PFSK-1 (cell line): ENCODE data around the gene ABCC3.

Source experiments
- POLR2AphosphoS5 ChIP-seq: IDR thresholded peaks from 2 replicates; pipeline ENCODE4 v1.6.1; 2012; ENCODE audit warnings: low read depth, mild to moderate bottlenecking, control low read depth, low read length, moderate library complexity
- REST ChIP-seq, 2 experiments: IDR thresholded peaks; 2 replicates each; pipeline versions ENCODE4 v1.6.1 to v1.8.0; 2011 to 2012; ENCODE audit warnings: low read depth in 2 of 2, low read length in 2 of 2, control low read depth in 1 of 2, inconsistent platforms in 1 of 2, mild to moderate bottlenecking in 1 of 2, moderate library complexity in 1 of 2; ENCODE audit not compliant: insufficient read depth in 1 of 2
- TAF1 ChIP-seq: IDR thresholded peaks from 2 replicates; pipeline ENCODE4 v1.6.1; 2012; ENCODE audit warnings: low read length, control low read depth, borderline replicate concordance; ENCODE audit not compliant: insufficient read depth

GRCh38 chr17:50668838-50669581 is 34.3 kb downstream of the ABCC3 start:
- TF ChIP-seq POLR2AphosphoS5 (no peak), TAF1 (no peak), REST (IDR thresholded peaks at IDR 0.05; ENCODE audit: insufficient read depth in 1 of 2, low read depth in 2 of 2, low read length in 2 of 2) (no peak)
